IgD-negative memory B cell (primary cell): ENCODE results near the gene TAF3. TPM values are rescaled to one million over a fixed set of nuclear protein-coding genes. Genes with fewer than 3 reads are reported as not detected.
"Not testable (repeated sequence)": the region's sequence is repeated elsewhere in the genome, so short reads cannot be mapped to it uniquely, and the experiment has no call there.

ENCODE experiments used
- H3K27ac Mint-ChIP-seq, 3 donors: one replicate each; pipeline ENCODE4 v1.8.0; 2020 to 2022; ENCODE audit warnings: mild to moderate bottlenecking in 3 of 3, mixed read lengths in 3 of 3, moderate library complexity in 1 of 3
- H3K27me3 Mint-ChIP-seq: one replicate; pipeline ENCODE4 v1.8.0; 2021; ENCODE audit warnings: mixed read lengths
- H3K36me3 Mint-ChIP-seq: one replicate; pipeline ENCODE4 v1.8.0; 2020; ENCODE audit warnings: mild to moderate bottlenecking, mixed read lengths
- H3K4me1 Mint-ChIP-seq, 3 donors: one replicate each; pipeline ENCODE4 v1.8.0; 2020 to 2022; ENCODE audit warnings: mixed read lengths in 3 of 3, mild to moderate bottlenecking in 1 of 3
- H3K4me3 Mint-ChIP-seq, 4 donors: one replicate each; pipeline ENCODE4 v1.8.0; 2020 to 2022; ENCODE audit warnings: mild to moderate bottlenecking in 4 of 4, mixed read lengths in 4 of 4, moderate library complexity in 3 of 4
- H3K9me3 Mint-ChIP-seq, 3 donors: one replicate each; pipeline ENCODE4 v1.8.0; 2020 to 2021; ENCODE audit warnings: mixed read lengths in 3 of 3, mild to moderate bottlenecking in 1 of 3
- polyA plus RNA-seq: library from polyadenylated mRNA; unstranded; fragments of 300-500 nt; fragmentation: Illumina TruSeq; gene quantifications from one replicate; pipeline ENCODE4 v1.2.3, GENCODE V29; 2021

Gene TAF3
- polyA plus RNA-seq, 1 donor from 2014 or later, result 16.2 TPM

- Mint-ChIP-seq H3K4me3 (peak overlapping the region in 1 of 4 donors; percentile 13), H3K27me3 (no peaks in the 10 kb centered on the region), H3K4me1 (peaks cover 21 to 38% (median 35%) of the 10 kb centered on the region in 3 donors), H3K36me3 (peaks cover 17% of the 10 kb centered on the region), H3K27ac (no peak overlapping the region), H3K9me3 (no peaks in the 10 kb centered on the region)
Measured at GRCh38 chr10:7795605-7796004, 22.7 kb upstream of the TAF3 start.

DNA sequence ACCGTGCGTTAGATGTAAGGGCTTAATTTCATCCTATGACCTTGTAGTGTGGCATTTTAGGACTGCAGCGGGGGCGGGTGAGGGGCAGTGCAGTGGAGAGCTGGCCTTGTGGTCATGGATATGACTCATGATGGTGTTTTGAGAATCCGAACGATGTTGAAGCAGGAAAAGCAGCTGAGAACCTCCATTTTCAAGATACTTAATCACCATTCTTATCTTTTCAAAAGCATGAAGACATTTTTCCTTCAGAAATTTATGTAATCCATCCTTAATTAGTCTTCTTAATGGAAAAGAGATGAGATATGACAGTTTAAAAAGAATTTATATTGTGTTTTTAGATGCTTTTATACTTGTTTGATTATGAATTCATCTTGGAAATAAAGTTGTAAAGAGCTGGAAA is 20.7 kb upstream of the TAF3 start:
- Mint-ChIP-seq H3K27ac (no peak overlapping the region), H3K36me3 (peaks cover 13% of the 10 kb centered on the region), H3K9me3 (no peaks in the 10 kb centered on the region), H3K4me1 (peaks cover 12 to 25% (median 23%) of the 10 kb centered on the region in 3 donors), H3K27me3 (no peaks in the 10 kb centered on the region), H3K4me3 (no peak overlapping the region)

GRCh38 chr10:7802606-7803005 is 15.7 kb upstream of the TAF3 start:
- no peaks in the 10 kb centered on the region for H3K9me3 Mint-ChIP-seq
- peaks cover 0 to 4% (median 0%) of the 10 kb centered on the region in 3 donors for H3K4me1 Mint-ChIP-seq
- H3K27ac Mint-ChIP-seq, result no peak overlapping the region
- H3K27me3 Mint-ChIP-seq, result no peaks in the 10 kb centered on the region
- peaks cover 8% of the 10 kb centered on the region for H3K36me3 Mint-ChIP-seq
- no peak overlapping the region for H3K4me3 Mint-ChIP-seq

- no peaks in the 10 kb centered on the region for H3K27me3 Mint-ChIP-seq
- peaks cover 0 to 4% (median 0%) of the 10 kb centered on the region in 3 donors for H3K4me1 Mint-ChIP-seq
- no peaks in the 10 kb centered on the region for H3K9me3 Mint-ChIP-seq
- peak overlapping the region in 1 of 3 donors; percentile 19 for H3K27ac Mint-ChIP-seq
- H3K36me3 Mint-ChIP-seq, result peaks cover 8% of the 10 kb centered on the region
- no peak overlapping the region for H3K4me3 Mint-ChIP-seq
Measured at GRCh38 chr10:7804216-7804615, 14.1 kb upstream of the TAF3 start.

DNA sequence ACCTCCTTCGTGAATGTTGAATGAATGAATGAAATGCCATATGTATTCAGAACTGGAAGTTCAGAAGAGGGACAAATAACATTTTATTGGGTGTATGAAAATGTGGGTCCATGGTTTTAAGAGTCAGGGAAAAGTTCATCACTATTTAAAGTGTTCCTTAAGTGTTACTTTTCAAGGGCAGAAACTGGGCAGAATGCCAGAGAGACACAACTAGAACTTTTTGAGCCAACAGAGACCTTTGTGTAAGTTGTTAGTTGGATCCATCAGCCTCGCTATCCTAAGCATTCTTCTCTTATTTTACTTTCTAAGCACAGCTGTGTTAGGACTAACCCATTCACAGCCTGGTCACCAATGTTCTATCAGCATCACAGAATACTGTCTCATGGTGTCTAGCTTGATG is 13.6 kb upstream of the TAF3 start:
- H3K4me3 Mint-ChIP-seq, result no peak overlapping the region
- no peaks in the 10 kb centered on the region for H3K9me3 Mint-ChIP-seq
- no peak overlapping the region for H3K27ac Mint-ChIP-seq
- H3K4me1 Mint-ChIP-seq, result peaks cover 0 to 3% (median 1%) of the 10 kb centered on the region in 3 donors
- H3K27me3 Mint-ChIP-seq, result no peaks in the 10 kb centered on the region
- H3K36me3 Mint-ChIP-seq, result peaks cover 8% of the 10 kb centered on the region

GRCh38 chr10:7808686-7809267 is 9.5 kb upstream of the TAF3 start:
- H3K4me3 Mint-ChIP-seq, result no peak overlapping the region
- no peaks in the 10 kb centered on the region for H3K9me3 Mint-ChIP-seq
- H3K27me3 Mint-ChIP-seq, result peaks cover 2% of the 10 kb centered on the region
- no peak overlapping the region for H3K27ac Mint-ChIP-seq
- peaks cover 6% of the 10 kb centered on the region for H3K36me3 Mint-ChIP-seq
- H3K4me1 Mint-ChIP-seq, result peaks cover 0 to 1% (median 0%) of the 10 kb centered on the region in 3 donors

- Mint-ChIP-seq H3K27me3 (peaks cover 7% of the 10 kb centered on the region), H3K4me1 (peaks cover 0 to 1% (median 0%) of the 10 kb centered on the region in 3 donors), H3K4me3 (no peak overlapping the region), H3K36me3 (peaks cover 2% of the 10 kb centered on the region), H3K27ac (no peak overlapping the region), H3K9me3 (no peaks in the 10 kb centered on the region)
Measured at GRCh38 chr10:7810443-7810842, 7.9 kb upstream of the TAF3 start.

GRCh38 chr10:7811000-7811399 is 7.3 kb upstream of the TAF3 start:
- Mint-ChIP-seq H3K9me3 (no peaks in the 10 kb centered on the region), H3K27ac (no peak overlapping the region), H3K4me1 (peaks cover 0 to 1% (median 0%) of the 10 kb centered on the region in 3 donors), H3K36me3 (peaks cover 2% of the 10 kb centered on the region), H3K4me3 (no peak overlapping the region), H3K27me3 (peaks cover 7% of the 10 kb centered on the region)

GRCh38 chr10:7811743-7812142 is 6.6 kb upstream of the TAF3 start:
- not testable (repeated sequence) for H3K36me3 Mint-ChIP-seq, H3K4me3 Mint-ChIP-seq, H3K27ac Mint-ChIP-seq, H3K9me3 Mint-ChIP-seq, H3K27me3 Mint-ChIP-seq, H3K4me1 Mint-ChIP-seq

GRCh38 chr10:7813481-7813880 is 4.8 kb upstream of the TAF3 start:
- Mint-ChIP-seq H3K4me1 (peaks cover 0 to 8% (median 8%) of the 10 kb centered on the region in 3 donors), H3K4me3 (peak overlapping the region in 1 of 4 donors; percentile 38), H3K36me3 (no peaks in the 10 kb centered on the region), H3K9me3 (no peaks in the 10 kb centered on the region), H3K27ac (no peak overlapping the region), H3K27me3 (peaks cover 7% of the 10 kb centered on the region)

- peak overlapping the region; percentile 95 to 97 (median 96) for H3K4me3 Mint-ChIP-seq
- H3K4me1 Mint-ChIP-seq, result peaks cover 15 to 33% (median 25%) of the 10 kb centered on the region in 3 donors
- H3K27ac Mint-ChIP-seq, result peak overlapping the region; percentile 44 to 88 (median 86)
- H3K9me3 Mint-ChIP-seq, result no peaks in the 10 kb centered on the region
- H3K27me3 Mint-ChIP-seq, result peaks cover 7% of the 10 kb centered on the region
- no peaks in the 10 kb centered on the region for H3K36me3 Mint-ChIP-seq
Measured at GRCh38 chr10:7817576-7817975, 729 bp upstream of the TAF3 start.

DNA sequence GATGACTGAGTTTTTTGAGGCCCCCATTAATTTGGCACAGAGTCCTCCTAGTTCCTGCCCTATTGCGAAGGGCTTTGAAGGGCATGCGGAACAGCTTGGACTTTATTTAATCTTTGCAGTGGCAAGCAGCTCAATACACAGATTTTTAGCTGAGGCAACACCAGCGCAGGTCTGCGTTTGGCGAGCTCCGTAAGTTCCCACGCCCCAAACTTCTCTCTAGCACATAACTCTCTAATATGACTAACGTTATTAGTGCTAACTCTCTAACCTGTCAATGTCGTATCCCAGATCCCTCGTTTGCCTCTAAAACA is 366 bp upstream of the TAF3 start:
- Mint-ChIP-seq H3K27ac (peak overlapping the region; percentile 67 to 88 (median 86)), H3K9me3 (no peaks in the 10 kb centered on the region), H3K27me3 (peaks cover 7% of the 10 kb centered on the region), H3K4me3 (peak overlapping the region; percentile 95 to 97 (median 96)), H3K4me1 (peaks cover 15 to 33% (median 25%) of the 10 kb centered on the region in 3 donors), H3K36me3 (no peaks in the 10 kb centered on the region)

- Mint-ChIP-seq H3K27me3 (peaks cover 5% of the 10 kb centered on the region), H3K36me3 (no peaks in the 10 kb centered on the region), H3K9me3 (no peaks in the 10 kb centered on the region), H3K27ac (peak overlapping the region; percentile 39 to 88 (median 86)), H3K4me1 (peaks cover 15 to 33% (median 25%) of the 10 kb centered on the region in 3 donors), H3K4me3 (peak overlapping the region; percentile 95 to 97 (median 96))
Measured at GRCh38 chr10:7819121-7819460, 786 bp downstream of the TAF3 start.

DNA sequence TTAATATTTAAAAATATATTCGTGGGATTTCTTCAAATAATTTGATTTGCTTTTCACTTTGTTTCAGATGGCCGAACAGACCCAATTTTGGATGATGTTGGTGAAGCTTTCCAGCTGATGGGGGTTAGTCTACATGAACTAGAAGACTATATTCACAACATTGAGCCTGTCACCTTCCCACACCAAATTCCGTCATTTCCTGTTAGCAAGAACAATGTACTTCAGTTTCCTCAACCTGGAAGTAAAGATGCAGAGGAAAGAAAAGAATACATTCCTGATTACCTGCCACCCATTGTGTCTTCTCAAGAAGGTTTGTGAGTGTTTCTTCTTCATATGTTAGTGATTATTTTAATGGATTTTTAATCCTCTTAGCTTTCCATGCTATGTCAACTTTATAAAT is 5.9 kb downstream of the TAF3 start:
- Mint-ChIP-seq H3K27me3 (no peaks in the 10 kb centered on the region), H3K9me3 (no peaks in the 10 kb centered on the region), H3K36me3 (peaks cover 5% of the 10 kb centered on the region), H3K27ac (no peak overlapping the region), H3K4me1 (peaks cover 14 to 34% (median 27%) of the 10 kb centered on the region in 3 donors), H3K4me3 (no peak overlapping the region)

DNA sequence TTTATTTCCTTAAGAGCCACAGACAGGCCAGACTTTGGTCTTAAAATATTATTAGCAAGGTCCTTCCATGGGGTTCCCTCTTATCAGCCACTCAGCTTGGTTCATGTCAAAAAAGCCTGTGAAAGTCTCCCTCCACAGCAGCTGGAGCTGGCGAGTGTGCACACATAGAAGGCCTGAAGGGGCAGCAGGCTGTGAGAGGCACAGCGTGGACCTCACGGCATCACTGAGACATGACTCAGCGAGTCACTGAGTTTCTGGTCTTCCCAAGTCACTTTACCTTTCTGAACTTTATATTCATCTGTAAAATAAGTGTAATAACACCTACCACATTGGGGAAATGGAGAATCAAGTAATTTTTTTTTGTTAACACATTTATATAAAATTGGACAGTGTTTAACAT is 8.7 kb downstream of the TAF3 start:
- Mint-ChIP-seq H3K27me3 (no peaks in the 10 kb centered on the region), H3K9me3 (no peaks in the 10 kb centered on the region), H3K27ac (no peak overlapping the region), H3K4me1 (peaks cover 17 to 19% (median 18%) of the 10 kb centered on the region in 3 donors), H3K36me3 (peaks cover 8% of the 10 kb centered on the region), H3K4me3 (peak overlapping the region in 1 of 4 donors; percentile 54)

DNA sequence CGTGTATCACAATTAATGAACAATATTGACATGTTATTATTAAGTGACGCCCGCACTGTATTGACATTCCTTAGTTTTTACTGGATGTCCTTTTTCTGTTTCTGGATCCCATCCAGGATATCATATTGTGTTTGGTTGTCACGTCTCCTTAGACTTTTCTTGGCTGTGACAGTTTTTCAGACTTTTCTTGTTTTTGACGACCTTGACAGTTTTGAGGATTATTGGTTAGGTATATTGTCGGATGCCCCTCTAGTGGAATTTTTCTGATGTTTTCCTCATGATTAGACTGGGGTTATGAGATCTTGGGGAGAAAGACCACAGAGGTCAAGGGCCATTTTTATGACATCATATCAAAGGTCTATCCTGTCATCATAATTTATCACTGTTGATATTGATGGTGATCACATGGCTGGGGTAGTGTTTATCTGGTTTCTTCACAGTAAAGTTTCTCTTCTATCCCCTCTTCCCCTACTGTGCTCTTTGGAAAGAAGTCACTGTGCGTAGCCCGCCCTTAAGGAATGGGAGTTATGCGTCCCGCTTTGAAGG is 11.1 kb downstream of the TAF3 start:
- Mint-ChIP-seq H3K4me3 (peak overlapping the region in 1 of 4 donors; percentile 63), H3K9me3 (no peaks in the 10 kb centered on the region), H3K27ac (no peak overlapping the region), H3K4me1 (peaks cover 22 to 31% (median 27%) of the 10 kb centered on the region in 3 donors), H3K36me3 (peaks cover 13% of the 10 kb centered on the region), H3K27me3 (no peaks in the 10 kb centered on the region)
